Occipital lobe (tissue), 2 donors: ENCODE results near the gene MGST1. TPM values are rescaled to one million over a fixed set of nuclear protein-coding genes. Genes with fewer than 3 reads are reported as not detected.
A peak's percentile ranks its signal among the peaks of the same experiment; 100 is the strongest.
"Not testable (repeated sequence)": the region's sequence is repeated elsewhere in the genome, so short reads cannot be mapped to it uniquely, and the experiment has no call there.

Experiments used
- DNase-seq: peaks from one replicate; lab custom pipeline; 2025; lab: John Stamatoyannopoulos, UW
- total RNA-seq: library from RNA; depleted of rRNA; stranded (reverse); fragments of >200 nt; gene quantifications from one replicate; pipeline ENCODE4 v1.2.3, GENCODE V29; 2014

Gene MGST1
- total RNA-seq, 1 donor from 2014 or later: 0.31 TPM

GRCh38 chr12:16352481-16352880 is 5.0 kb downstream of the MGST1 start:
- DNase-seq: no peak

GRCh38 chr12:16358878-16359277 is 11.4 kb downstream of the MGST1 start:
- DNase-seq: no peak

- no peak for DNase-seq
Measured at GRCh38 chr12:16359512-16360491, 12.4 kb downstream of the MGST1 start.

GRCh38 chr12:16361142-16361783 is 13.8 kb downstream of the MGST1 start:
- no peak for DNase-seq

GRCh38 chr12:16362550-16362949 is 15.1 kb downstream of the MGST1 start:
- DNase-seq: no peak

GRCh38 chr12:16369156-16369555 is 21.7 kb downstream of the MGST1 start:
- DNase-seq: no peak

- DNase-seq: no peak
Measured at GRCh38 chr12:16370096-16370495, 22.7 kb downstream of the MGST1 start.

GRCh38 chr12:16382652-16383312 is 35.3 kb downstream of the MGST1 start:
- DNase-seq: not testable (repeated sequence)

GRCh38 chr12:16384732-16385131 is 37.3 kb downstream of the MGST1 start:
- no peak for DNase-seq

- DNase-seq: peak; percentile 35
Measured at GRCh38 chr12:16385782-16386646, 38.6 kb downstream of the MGST1 start.

GRCh38 chr12:16387919-16388318 is 40.5 kb downstream of the MGST1 start:
- DNase-seq: no peak

GRCh38 chr12:16389594-16389993 is 42.1 kb downstream of the MGST1 start:
- DNase-seq: no peak

- DNase-seq: no peak
Measured at GRCh38 chr12:16392846-16393535, 45.5 kb downstream of the MGST1 start.

GRCh38 chr12:16399101-16399500 is 51.7 kb downstream of the MGST1 start:
- no peak for DNase-seq

- not testable (repeated sequence) for DNase-seq
Measured at GRCh38 chr12:16401835-16402234, 54.4 kb downstream of the MGST1 start.

GRCh38 chr12:16407346-16407745 is 59.9 kb downstream of the MGST1 start:
- DNase-seq: no peak
